Measurements from ENCODE around the gene ACAA1. TPM values are rescaled to one million over a fixed set of nuclear protein-coding genes. Genes with fewer than 3 reads are reported as not detected.
"Not testable (repeated sequence)": the region's sequence is repeated elsewhere in the genome, so short reads cannot be mapped to it uniquely, and the experiment has no call there.

The ACAA1 gene
- total RNA-seq, 2 donors from 2014 or later = 49.7 to 52.9 TPM

DNA sequence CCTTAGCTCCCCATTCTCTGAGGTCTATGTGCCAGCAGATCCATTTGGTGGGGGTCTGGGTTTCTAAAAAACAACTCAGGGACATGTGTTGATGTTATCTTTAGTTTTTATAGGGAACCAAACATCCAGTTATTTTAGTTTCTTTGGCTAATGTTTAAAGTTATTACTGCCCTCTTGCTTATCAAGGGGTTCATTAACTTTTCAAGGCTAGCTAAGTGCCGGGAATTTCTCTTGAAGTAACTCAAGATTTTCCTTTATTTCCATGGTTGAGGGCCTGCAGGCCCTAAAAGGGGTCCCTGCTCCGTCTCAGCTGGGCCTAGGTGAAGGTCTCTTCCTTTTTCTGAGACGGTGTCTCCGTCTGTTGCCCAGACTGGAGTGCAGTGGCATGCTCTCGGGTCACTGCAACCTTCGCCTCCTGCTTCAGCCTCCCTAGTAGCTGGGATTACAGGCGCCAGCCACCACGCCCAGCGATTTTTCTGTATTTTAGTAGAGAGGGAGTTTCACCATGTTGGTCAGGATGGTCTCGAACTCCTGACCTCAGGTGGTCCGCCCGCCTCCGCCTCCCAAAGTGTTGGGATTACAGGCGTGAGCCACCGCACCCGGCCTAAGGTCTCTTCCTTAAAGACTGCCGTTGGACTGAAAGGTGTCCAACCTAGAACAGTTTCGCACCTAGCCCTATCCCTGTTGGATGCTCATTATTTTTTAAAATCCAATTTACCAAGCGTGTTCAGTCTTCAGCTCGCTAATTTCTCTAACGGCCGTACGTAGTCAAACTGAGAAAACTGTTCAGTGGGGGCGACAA, 27.1 kb upstream of the ACAA1 start:
- H3K27me3 Mint-ChIP-seq (ENCODE audit: low read depth) = no peaks in the 10 kb centered on the region
- H3K36me3 Mint-ChIP-seq (ENCODE audit: insufficient read depth in 2 of 2) = peaks cover 3 to 5% of the 10 kb centered on the region in 2 donors
- H3K9me3 Mint-ChIP-seq = no peaks in the 10 kb centered on the region
- H3K27ac Mint-ChIP-seq = peak overlapping the region; percentile 95
- H3K4me1 Mint-ChIP-seq (ENCODE audit: low read depth) = peaks cover 40% of the 10 kb centered on the region
- DNase-seq = no peak
- H3K4me3 Mint-ChIP-seq = peak overlapping the region; percentile 93 to 99
- ATAC-seq (replicated peaks in 1 of 2) = no peak

DNA sequence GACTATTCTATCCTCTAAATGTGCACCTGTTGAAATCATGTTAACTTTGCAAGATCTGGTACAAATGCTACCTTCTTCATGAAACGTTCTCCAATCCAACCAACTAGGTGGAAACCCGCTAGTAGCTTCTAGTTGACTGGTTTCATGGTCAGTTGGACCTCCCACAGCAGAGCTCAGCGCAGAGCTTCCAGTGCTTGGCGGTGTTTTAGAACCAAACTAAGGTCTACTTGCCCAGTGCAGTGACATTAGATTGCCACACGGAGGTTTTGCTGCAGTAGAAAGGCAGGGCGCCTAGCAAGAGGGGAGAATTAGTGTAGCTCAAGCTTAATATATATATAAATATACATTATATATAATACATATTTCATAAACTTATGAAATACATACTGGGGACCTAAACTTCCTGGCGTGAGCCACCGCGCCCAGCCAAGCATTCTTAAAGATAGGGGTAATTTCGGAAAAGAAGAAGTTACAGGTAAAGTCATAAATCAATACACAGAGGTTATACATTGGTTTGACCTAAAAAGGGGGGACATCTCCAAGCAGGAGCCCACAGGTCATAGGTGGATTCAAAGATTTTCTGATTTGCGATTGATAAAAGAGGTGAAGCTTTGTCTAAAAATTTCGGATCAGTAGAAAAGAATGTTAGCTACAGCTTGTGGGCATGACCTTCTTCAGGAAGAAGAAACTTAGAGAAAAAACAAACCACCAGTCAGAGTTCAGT, 26.4 kb upstream of the ACAA1 start:
- H3K4me3 Mint-ChIP-seq = peak overlapping the region in 1 of 2 donors; percentile 50
- no peak overlapping the region for H3K27ac Mint-ChIP-seq
- no peak for ATAC-seq (replicated peaks in 1 of 2)

GRCh38 chr3:38160704-38161103, 23.8 kb upstream of the ACAA1 start:
- H3K4me3 Mint-ChIP-seq; H3K4me1 Mint-ChIP-seq (ENCODE audit: low read depth); H3K27me3 Mint-ChIP-seq (ENCODE audit: low read depth); ATAC-seq (replicated peaks in 1 of 2); DNase-seq; H3K27ac Mint-ChIP-seq; H3K9me3 Mint-ChIP-seq; H3K36me3 Mint-ChIP-seq (ENCODE audit: insufficient read depth in 2 of 2): not testable (repeated sequence)

More for the DNA sequence above, 26.4 kb upstream of the ACAA1 start:
- Mint-ChIP-seq H3K9me3 (no peaks in the 10 kb centered on the region), H3K4me1 (ENCODE audit: low read depth) (peaks cover 32% of the 10 kb centered on the region), H3K36me3 (ENCODE audit: insufficient read depth in 2 of 2) (peaks cover 3 to 5% of the 10 kb centered on the region in 2 donors), H3K27me3 (ENCODE audit: low read depth) (no peaks in the 10 kb centered on the region)
- DNase-seq = peak in 1 of 2 donors; percentile 23

DNA sequence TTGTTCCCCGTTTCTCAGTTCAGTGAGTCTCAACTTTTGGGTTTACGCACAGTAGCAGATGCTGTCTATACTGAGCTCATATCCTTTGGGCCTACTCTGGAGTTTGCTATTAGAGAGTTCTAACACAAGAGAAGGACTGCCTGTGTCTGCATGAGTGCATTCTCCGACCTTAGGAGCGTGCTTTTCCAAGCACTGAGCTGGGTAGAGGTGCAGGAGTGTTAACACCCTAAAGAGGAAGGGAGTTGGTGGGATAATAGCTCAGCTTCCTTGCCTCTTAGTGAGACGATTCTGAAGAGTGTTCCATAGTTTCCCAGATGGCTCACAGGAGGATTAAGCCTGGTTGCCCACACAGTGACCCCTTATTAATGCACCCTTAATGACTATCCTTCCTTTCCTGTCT, 21.5 kb upstream of the ACAA1 start:
- ATAC-seq (replicated peaks in 1 of 2) (no peak), DNase-seq (no peak)
- peaks cover 17% of the 10 kb centered on the region for H3K4me1 Mint-ChIP-seq (ENCODE audit: low read depth)
- H3K9me3 Mint-ChIP-seq = no peaks in the 10 kb centered on the region
- H3K27me3 Mint-ChIP-seq (ENCODE audit: low read depth) = no peaks in the 10 kb centered on the region
- no peak overlapping the region for H3K27ac Mint-ChIP-seq
- H3K36me3 Mint-ChIP-seq (ENCODE audit: insufficient read depth in 2 of 2) = no peaks in the 10 kb centered on the region
- H3K4me3 Mint-ChIP-seq = no peak overlapping the region

GRCh38 chr3:38157595-38157994, 20.7 kb upstream of the ACAA1 start:
- no peak overlapping the region for H3K4me3 Mint-ChIP-seq
- no peak for DNase-seq
- no peaks in the 10 kb centered on the region for H3K36me3 Mint-ChIP-seq (ENCODE audit: insufficient read depth in 2 of 2)
- H3K27ac Mint-ChIP-seq = no peak overlapping the region
- no peak for ATAC-seq (replicated peaks in 1 of 2)
- H3K27me3 Mint-ChIP-seq (ENCODE audit: low read depth) = no peaks in the 10 kb centered on the region
- no peaks in the 10 kb centered on the region for H3K9me3 Mint-ChIP-seq
- peaks cover 26% of the 10 kb centered on the region for H3K4me1 Mint-ChIP-seq (ENCODE audit: low read depth)

DNA sequence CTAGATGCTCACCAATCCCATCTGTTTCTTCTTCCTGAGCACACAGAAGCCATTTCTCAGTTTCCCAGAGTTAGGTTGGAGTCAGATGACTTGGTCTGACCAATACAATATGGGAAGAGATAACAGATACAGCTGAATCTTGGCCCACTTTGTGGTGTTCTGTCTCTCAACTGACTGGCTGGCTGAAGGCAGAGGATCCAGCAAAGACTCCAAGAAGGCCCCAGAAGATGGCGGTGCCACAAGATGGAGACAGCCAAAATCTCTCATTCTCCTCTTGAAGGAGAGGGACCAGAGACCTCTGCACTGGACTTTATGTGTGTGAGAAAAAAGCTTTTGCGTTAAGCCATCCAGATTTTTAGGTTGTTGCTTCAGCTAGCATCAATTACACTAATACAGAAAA, 20.2 kb upstream of the ACAA1 start:
- no peak for ATAC-seq (replicated peaks in 1 of 2)
- H3K4me1 Mint-ChIP-seq (ENCODE audit: low read depth) = peaks cover 28% of the 10 kb centered on the region
- no peaks in the 10 kb centered on the region for H3K27me3 Mint-ChIP-seq (ENCODE audit: low read depth)
- DNase-seq = no peak
- no peak overlapping the region for H3K27ac Mint-ChIP-seq
- H3K4me3 Mint-ChIP-seq = no peak overlapping the region
- no peaks in the 10 kb centered on the region for H3K9me3 Mint-ChIP-seq
- no peaks in the 10 kb centered on the region for H3K36me3 Mint-ChIP-seq (ENCODE audit: insufficient read depth in 2 of 2)

DNA sequence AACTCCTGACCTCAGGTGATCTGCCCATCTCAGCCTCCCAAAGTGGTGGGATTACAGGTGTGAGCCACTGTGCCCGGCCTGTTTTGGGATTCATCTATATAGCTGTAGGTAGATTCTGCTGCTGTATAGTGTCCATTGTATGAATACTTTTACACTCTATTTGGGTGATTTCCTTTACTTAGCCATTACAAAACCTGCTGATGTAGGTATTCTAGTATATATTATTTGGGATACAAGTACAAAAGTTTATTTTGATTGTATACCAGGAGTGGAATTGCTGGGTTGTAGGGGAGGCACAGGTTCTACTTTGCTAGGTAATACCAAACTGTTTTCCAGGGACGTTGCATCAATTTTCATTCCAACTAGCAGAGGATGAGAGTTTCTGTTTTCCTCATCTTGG, 18.9 kb upstream of the ACAA1 start:
- ATAC-seq (replicated peaks in 1 of 2) (no peak), DNase-seq (no peak)
- Mint-ChIP-seq H3K27me3 (ENCODE audit: low read depth) (no peaks in the 10 kb centered on the region), H3K9me3 (no peaks in the 10 kb centered on the region), H3K36me3 (ENCODE audit: insufficient read depth in 2 of 2) (no peaks in the 10 kb centered on the region), H3K27ac (no peak overlapping the region), H3K4me1 (ENCODE audit: low read depth) (peaks cover 38% of the 10 kb centered on the region), H3K4me3 (no peak overlapping the region)

DNA sequence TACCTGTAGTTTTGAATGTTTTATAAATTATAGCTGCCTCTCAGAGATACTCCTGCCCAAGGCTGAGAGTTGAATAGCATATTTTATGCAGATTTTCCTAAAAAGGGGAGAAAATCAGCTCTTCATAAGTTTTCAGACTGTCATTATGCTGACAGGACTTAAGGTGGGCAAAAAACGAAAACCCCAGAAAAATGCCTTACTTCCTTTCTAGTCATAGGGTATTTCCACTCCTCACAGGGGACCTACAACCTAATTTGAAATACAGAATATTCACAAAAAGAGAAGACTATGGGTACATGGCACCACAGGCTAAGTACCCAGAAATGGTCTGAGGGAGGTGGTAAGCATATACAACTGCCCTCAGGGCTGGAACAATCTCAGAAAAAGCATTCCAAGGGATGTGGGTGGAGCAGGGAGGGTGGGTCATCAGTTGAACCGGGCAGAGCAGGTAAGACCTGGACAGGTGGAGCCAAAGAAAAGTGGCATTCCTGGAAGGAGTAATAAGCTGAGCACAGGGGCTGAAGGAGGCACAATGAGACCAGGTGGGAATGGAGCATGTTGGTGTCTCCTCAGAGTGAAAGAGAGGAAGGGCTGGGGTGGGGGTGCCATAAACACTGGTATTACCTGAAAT, 17.8 kb upstream of the ACAA1 start:
- H3K4me1 Mint-ChIP-seq (ENCODE audit: low read depth) = peaks cover 38% of the 10 kb centered on the region
- DNase-seq (no peak), ATAC-seq (replicated peaks in 1 of 2) (peak in 1 of 2 donors; percentile 11)
- peak overlapping the region in 1 of 2 donors; percentile 62 for H3K4me3 Mint-ChIP-seq
- no peaks in the 10 kb centered on the region for H3K9me3 Mint-ChIP-seq
- no peaks in the 10 kb centered on the region for H3K27me3 Mint-ChIP-seq (ENCODE audit: low read depth)
- H3K36me3 Mint-ChIP-seq (ENCODE audit: insufficient read depth in 2 of 2) = no peaks in the 10 kb centered on the region
- peak overlapping the region; percentile 82 for H3K27ac Mint-ChIP-seq

DNA sequence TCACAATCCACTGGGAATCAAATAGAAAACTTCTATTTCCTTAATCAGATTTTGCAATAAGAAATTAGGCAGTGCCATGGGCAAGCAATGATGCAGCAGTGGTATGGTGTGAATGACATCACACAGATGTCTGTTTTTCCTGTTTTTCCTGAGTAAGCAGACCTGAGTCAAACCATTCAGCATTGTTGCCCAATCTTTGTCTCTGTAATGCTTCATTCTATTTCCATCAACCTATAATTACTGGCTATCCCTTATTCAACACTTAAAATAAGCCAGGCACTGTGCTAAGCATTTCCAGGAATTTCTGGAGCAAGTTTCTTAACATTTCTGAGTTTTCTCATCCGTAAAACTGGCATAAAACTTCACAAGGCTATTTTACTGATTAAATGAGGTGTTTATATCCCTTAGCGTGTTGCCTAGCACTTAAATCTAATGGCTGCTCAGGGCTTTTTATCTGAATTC, 17.1 kb upstream of the ACAA1 start:
- Mint-ChIP-seq H3K27me3 (ENCODE audit: low read depth) (no peaks in the 10 kb centered on the region), H3K4me3 (peak overlapping the region in 1 of 2 donors; percentile 62), H3K4me1 (ENCODE audit: low read depth) (peaks cover 44% of the 10 kb centered on the region), H3K36me3 (ENCODE audit: insufficient read depth in 2 of 2) (no peaks in the 10 kb centered on the region), H3K27ac (peak overlapping the region; percentile 82), H3K9me3 (no peaks in the 10 kb centered on the region)
- ATAC-seq (replicated peaks in 1 of 2) = peak in 1 of 2 donors; percentile 74
- DNase-seq = no peak

DNA sequence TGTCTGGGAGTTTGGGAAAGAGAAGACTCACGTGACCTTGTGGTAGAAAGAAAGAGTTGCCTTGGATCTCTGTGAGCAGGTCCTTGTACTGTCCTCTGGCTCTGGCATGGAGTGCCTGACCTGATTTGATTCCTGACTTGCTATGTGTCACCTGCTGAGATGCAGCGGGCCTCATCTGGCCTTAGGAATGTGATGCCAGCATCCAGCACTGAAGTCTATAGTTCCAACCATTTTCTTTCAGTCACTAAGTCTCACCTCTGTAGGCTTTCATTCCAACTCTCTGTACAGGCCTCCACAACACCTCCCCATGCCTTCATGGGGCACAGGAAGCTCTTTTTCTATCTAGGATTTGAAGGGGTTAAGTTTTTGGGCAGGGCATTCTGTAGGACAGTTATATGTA, 16.3 kb upstream of the ACAA1 start:
- Mint-ChIP-seq H3K27ac (peak overlapping the region; percentile 30), H3K27me3 (ENCODE audit: low read depth) (no peaks in the 10 kb centered on the region), H3K9me3 (no peaks in the 10 kb centered on the region), H3K36me3 (ENCODE audit: insufficient read depth in 2 of 2) (no peaks in the 10 kb centered on the region), H3K4me1 (ENCODE audit: low read depth) (peaks cover 44% of the 10 kb centered on the region), H3K4me3 (no peak overlapping the region)
- DNase-seq (no peak), ATAC-seq (replicated peaks in 1 of 2) (no peak)

DNA sequence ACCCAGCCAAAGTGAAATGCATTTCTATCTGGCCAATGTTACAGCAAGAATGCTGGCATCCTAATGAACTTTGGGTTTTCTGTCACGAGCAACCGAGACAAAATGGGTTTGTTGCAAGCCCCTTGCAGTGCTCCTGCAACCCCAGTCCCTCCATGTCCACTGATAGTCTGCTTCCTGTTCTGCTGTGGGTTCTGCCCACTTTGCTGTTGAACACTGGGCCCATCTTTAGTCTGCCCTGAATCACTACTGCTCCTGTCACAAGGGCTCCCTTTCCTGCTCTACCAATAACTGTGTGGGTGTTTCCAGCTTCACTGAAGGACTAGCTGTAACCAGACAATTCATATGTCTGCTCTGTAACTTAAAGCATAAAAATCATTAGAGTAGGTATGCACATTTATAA, 15.7 kb upstream of the ACAA1 start:
- Mint-ChIP-seq H3K36me3 (ENCODE audit: insufficient read depth in 2 of 2) (no peaks in the 10 kb centered on the region), H3K4me3 (no peak overlapping the region), H3K9me3 (no peaks in the 10 kb centered on the region), H3K27ac (no peak overlapping the region), H3K4me1 (ENCODE audit: low read depth) (peaks cover 44% of the 10 kb centered on the region), H3K27me3 (ENCODE audit: low read depth) (no peaks in the 10 kb centered on the region)
- DNase-seq = no peak
- ATAC-seq (replicated peaks in 1 of 2) = peak; percentile 34 to 48

DNA sequence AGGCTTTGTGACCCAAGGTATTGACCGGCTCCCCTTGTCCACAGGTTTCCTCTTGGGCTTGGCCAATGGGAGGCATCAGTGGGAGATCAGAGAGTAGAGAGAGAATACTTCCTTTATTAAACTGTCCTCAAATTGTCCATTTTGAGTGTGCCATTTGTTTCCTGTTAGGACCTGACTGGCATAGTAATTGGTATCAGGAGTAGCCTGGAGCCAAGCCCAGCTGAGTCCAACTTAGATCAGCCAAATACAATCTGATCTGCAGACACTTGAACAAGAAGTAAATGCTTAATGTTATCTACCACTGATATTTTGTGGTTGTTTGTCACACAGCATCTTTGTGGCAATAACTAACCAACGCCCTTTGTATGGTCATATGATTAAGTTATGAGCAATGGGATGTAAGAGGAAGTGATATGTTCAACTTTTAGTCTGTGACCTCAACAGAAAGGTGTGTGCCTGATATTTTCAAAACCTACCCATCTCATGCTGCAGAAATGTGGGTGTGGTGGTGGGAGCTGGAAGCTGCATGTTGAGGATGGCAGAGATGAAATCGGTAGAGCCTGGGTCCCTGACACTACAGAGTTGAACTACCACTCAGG, 14.8 kb upstream of the ACAA1 start:
- peaks cover 44% of the 10 kb centered on the region for H3K4me1 Mint-ChIP-seq (ENCODE audit: low read depth)
- H3K4me3 Mint-ChIP-seq = peak overlapping the region in 1 of 2 donors; percentile 22
- peak overlapping the region; percentile 63 for H3K27ac Mint-ChIP-seq
- ATAC-seq (replicated peaks in 1 of 2) (peak; percentile 63 to 64), DNase-seq (no peak)
- peaks cover 0 to 3% of the 10 kb centered on the region in 2 donors for H3K9me3 Mint-ChIP-seq
- no peaks in the 10 kb centered on the region for H3K27me3 Mint-ChIP-seq (ENCODE audit: low read depth)
- peaks cover 0 to 1% of the 10 kb centered on the region in 2 donors for H3K36me3 Mint-ChIP-seq (ENCODE audit: insufficient read depth in 2 of 2)
